Left cardiac atrium (tissue), 4 donors: ENCODE measurements around the gene IL17REL. TPM values are rescaled to one million over a fixed set of nuclear protein-coding genes. Genes with fewer than 3 reads are reported as not detected.

ENCODE experiments used
- ATAC-seq, 2 donors: fragments of 200-7000 bp; cut with Tn5 transposase; one replicate each; pipeline ENCODE4 v1.9.1; 2020; ENCODE audit warnings: mild to moderate bottlenecking in 2 of 2, moderate library complexity in 2 of 2
- DNase-seq: peaks from one replicate; pipeline ENCODE4 v3.0.0-alpha.2; 2020
- intact Hi-C, 2 donors: fragments of 100-400 bp; cut with DNase I; formaldehyde crosslinking; loops; one replicate each; pipeline versions ENCODE4 v1.14.1 to v1.15.1; 2022 to 2023
- total RNA-seq, 2 donors: library from RNA; stranded (reverse); fragmentation: NEBNext Ultra II Directional; extraction: Animal tissue kit (Norgen Biotek cat#: 25700); gene quantifications; one replicate each; pipeline ENCODE4 v1.2.1, GENCODE V29; 2021
- donor health status: DM: no; HTN: yes; CAD: no.
- donor health status: DM: no; HTN: yes; CAD: no; lungs with severe emphysema.
- donor health status: DM: yes; HTN: yes; CAD: no.
- donor health status: Dilated cardiomyopathy.

Gene IL17REL
- total RNA-seq, 2 donors from 2014 or later = not detected

DNA sequence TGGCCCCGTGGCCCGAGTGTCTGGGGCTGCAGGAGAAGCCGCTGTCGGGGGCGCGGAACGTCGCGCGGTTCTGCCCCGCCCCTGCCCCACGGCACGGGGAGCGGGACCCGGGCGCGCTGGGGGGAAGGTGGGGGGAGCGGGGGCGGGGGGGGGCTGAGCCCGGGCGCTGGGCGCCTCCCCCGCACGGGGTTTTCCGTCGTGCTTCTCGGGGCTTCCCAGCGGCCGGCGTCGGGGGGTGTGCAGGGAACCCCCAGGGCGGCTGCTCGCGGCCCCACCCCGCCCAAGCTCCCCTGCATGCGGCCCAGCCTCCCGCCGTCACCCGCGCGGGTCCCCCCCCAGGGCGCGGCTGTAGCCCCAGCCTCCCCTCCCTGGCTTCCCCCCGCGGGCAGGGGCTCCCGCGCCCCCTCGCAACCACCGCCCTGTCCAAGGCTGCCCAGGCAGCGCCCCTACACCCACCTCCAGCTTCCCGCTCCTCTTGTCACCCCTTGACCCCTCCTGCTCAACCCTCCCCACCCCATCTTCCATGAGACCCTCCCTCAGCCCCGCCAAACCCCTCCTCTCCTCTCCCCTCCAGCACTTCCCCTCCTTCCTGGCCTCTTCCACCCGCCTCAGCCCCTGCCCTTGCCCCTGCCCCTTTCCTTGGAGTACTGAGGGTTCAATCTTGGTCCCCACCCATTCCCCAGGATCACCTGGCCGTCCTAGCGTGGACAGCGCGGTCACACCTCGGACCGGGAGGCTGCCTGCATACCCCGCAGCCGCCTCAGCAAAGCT lies 1.7 kb downstream of the IL17REL start:
- ATAC-seq (no peak), DNase-seq (no peak)
- intact Hi-C loops = no loop called here

DNA sequence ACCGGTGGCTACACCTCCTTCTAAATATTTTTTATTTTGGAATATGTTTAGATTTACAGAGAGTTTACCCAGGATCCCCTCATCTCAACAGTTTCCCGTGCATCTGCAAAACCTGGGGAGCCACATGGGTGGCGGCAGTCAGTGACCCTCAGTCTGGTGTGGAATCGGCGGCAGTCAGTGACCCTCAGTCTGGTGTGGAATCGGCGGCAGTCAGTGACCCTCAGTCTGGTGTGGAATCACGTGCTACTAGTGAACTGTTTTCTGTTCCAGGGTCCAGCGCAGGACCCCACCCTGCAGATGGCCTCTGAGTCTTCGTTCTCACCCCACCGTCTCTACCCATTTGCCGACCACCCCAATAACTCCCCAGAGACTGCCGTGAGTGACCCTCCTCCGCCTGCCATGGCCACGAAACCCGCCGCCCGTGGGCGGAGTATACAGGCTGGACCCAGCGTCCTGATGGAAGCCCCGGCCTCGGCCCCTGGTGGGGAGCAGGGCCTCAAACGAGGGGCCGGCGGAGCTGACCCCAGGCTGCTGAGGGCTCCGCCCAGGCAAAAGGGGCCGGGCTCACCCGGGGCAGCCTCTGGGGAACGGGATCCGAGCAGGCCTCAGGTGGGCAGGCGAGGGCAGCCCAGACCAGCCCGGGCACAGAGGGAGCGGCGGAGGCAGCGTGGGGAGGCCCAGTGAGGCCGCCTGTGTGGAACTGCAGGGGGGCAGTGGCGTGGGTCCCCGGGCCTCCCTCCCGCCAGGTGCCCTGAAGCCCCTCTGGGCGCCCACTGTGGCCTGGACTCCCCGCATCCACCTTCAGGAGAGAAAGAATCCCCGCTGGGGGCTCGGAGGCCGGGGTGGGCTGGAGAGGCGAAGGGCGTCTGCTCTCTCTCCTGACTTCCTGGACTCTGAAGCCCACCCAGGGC lies 2.5 kb downstream of the IL17REL start:
- intact Hi-C loops = no loop called here
- ATAC-seq (peak in 1 of 2 donors; percentile 35), DNase-seq (no peak)

DNA sequence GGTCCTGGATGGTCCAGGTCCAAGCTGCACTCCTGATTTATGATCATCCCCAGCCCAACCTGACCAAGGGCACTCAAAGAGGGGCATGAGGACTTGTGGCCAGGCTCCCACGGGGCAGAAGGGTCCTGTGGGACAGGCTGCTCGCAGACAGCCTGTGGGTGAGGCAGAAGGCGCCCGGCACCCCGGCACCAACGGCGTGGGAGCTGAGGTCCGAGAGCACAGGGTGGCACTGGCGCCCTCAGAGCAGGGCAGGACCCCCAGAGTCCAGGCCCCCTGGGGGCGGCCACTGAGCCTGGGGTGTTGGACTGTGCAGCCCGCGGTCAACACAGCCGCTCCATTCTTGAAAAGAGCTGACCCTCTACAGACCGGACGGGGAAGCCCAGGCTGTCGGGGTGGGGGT lies 3.3 kb downstream of the IL17REL start:
- ATAC-seq = no peak
- intact Hi-C loops = no loop called here
- DNase-seq = no peak

DNA sequence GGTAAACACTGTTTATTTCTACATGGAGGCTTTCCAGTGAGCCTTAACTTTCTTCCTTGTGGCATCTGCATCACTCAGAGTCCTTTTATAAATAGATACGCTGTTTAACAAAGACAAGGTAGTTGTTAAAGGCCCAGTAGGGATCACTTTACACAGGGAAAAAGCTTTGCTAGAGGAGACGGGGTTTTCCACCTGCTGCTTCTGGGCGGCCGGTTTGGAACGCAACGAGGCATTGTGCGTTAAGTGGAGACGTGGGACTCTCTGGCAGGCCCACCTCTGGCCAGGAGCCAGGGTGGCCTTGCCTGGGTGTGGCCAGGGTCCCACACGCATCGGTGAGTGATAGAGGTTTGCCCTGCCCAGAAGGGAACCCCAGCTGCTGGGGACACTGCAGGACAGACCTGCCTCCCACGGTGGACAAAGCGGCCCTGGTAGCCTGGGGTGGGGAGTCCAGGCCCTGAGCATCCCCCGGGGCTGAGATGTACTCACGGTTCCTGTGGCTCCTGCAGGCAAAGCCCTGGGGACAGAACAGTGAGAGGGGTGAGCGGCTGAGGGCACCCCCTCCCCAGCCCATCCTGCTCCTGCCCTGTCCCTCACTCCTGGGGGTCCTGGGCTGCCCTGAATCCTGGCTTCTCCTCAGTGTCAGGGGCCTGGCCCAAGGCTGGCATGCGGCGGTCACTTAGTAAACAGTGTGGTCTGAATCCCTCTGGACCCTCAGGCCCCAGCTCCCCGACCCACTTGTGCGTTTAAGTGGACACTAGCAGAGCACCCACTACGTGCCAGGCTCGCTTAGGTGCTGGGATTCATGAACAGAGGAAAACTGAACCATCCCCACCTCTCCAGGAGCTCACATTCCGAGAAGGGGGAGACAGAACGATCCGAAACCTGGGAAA lies 4.2 kb downstream of the IL17REL start:
- intact Hi-C loops = no loop called here
- DNase-seq (no peak), ATAC-seq (no peak)

DNA sequence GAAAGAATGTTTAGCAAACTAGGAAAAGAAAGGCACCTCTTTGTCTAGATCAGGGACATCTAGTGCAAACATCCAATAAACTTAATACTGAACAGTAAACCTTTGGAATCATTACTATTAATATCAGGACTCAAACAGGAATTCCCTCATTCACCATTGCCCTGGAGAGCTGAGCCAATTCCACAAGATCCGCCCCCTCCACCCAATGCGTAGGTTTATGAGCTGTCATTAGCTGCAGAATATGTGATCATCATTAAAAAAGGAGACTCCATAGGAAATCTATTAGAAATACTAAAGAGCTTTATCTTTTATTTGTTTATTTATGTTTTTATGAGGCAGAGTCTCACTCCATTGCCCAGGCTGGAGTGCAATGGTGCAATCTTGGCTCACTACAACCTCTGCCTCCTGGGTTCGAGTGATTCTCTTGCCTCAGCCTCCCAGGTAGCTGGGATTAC lies 5.5 kb downstream of the IL17REL start:
- no peak for DNase-seq
- intact Hi-C loops = no loop called here
- ATAC-seq = no peak

DNA sequence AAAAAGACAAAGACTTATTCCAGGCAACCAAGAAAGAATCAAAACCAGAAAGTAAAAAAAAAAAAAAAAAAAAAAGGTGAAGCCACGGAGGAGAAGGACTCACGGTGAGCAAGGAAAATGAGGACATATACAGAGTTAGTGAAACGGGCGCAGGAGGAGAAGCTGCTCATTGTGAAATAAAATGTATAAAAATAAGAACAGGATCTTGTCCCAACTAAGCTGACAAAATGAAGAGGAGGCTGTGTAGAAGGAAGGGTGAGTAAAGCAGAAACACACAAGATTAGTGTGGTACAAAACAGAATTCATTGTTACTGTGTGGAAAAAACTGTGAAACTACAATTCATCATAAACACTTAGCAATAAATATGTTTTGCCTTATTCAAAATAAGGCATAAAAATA lies 7.6 kb downstream of the IL17REL start:
- intact Hi-C loops = no loop called here
- DNase-seq (no peak), ATAC-seq (no peak)

DNA sequence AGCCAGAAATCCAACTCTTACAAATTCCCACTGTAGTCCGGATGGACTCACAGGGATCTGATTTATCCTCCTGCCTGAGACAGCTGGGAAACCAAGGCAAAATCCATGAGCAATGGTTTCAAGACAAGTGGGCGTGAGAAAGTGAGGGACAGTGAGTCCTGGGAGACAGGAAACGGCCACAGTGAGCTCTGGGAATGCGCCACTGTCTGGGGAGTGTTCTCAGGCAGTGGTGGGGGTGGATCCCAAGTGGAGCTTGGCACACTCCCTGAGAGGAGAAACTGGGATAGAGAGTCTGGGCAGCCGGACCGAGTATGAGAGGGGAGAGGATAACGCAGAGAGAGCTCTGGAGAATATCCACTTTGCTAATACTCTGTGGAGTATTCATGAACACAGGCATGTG lies 9.8 kb downstream of the IL17REL start:
- ATAC-seq = peak; percentile 29 to 34
- intact Hi-C loops = no loop called here
- DNase-seq = no peak

DNA sequence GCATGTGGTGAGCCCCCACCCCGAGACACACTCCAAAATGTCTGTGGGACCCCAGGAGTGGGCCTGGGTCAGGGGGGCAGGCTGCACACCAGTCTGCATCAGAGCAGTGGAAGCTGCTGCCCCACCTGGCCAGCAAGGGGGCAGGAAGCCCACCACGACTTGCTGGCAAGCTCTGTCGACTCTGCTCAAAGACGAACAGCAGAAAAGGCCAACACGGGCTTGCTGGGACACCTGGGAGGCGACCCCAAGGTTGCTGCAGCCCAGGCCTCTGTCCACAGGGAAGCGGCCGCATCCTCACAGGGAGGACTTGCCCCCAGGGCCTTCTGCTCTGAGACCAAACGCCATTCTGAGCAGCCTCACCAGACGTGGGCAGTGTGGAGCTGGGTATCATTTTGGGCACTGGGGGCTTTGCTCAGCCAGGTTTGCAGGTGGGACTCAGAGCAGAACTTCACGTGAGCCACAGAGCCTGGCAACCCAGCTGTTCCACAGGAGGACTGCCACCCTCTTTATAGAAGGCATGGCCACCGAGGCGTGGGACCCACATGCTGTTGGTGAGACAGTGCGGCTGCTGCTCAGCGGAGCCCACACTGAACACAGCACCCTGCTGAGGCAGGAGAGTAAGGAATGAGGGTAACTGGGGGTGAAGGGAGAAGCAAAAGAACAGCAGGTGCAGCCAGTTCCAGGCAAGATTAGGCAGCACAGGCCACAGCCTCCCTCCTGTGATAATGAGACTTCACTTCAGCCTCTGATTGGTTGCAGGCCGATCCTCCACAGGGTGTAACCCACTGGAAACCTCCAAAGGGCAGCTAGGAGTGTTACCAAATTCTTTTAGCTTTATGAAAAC lies 11.0 kb downstream of the IL17REL start:
- ATAC-seq (peak in 1 of 2 donors; percentile 26), DNase-seq (no peak)
- intact Hi-C loops = no loop called here

DNA sequence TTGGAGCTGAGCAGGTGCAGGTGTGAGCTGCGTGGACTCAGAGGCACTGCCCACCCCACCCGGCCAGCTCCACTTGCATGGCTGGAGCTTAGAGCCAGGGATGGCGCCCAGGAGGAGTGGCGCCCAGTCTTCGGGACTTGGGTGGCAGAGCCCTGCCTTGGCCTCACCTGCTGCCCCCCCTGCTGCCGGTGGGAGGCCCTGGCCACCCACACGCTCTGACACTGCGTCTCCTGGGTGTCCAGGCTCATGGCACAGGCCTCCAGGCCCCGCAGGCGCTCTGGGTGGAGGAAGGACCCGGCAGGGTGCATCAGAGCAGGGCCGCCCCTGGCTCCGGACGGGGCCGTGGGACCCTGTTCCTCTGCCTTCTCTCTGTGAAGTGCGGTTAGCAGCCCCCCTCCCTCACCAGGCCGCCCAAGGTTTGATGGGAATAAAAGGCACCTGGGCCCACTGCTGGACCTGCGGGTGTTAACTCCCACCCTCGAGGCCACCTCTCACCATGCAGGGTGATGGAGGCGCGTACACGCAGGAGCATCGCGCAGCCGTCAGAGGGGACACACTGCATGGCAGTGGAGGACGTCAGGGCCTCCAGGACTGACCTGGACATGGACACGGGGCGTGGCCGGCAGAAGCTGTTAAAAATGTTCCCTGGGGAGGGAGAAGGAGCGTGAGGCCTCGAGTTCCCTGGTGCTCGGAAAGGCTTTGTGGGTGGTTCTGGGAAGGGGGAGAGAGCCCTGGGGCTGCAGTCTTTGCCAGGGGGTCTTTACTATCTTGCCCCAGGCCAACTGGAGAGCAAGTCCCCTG lies 11.8 kb downstream of the IL17REL start:
- DNase-seq = no peak
- ATAC-seq = no peak
- intact Hi-C loops = no loop called here

DNA sequence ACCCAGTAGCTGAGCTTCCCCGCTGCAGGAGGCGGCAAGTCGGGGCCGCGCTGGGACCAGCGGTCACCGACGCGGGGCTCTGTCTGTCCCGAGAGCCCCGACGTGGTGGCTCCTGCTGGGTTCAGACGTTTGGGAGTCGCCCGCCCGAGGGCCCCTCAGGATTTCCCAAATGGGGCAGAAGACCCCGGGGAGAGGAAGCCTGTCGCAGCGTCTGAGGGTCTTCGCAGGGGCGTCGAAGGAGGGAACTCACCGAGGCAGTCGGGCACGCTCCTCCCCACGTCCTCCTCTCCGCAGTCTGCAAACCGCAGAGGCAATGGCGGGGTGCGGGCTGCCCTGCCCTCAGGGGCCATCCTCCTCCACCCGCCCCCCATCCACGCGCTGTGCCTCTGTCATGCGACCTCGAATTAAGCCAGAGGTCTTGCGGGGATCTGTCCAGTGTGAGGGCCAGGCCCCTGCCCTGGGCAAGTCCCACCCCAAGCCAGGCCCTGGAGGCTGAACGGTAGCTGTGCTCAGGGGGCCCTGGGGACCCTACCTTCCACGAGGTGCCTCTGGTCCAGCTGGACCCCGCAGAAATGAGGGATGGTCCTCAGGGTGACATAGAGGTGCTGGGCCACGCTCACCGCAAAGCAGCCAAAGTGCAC lies 12.5 kb downstream of the IL17REL start:
- ATAC-seq (no peak), DNase-seq (no peak)
- intact Hi-C loops = no loop called here

DNA sequence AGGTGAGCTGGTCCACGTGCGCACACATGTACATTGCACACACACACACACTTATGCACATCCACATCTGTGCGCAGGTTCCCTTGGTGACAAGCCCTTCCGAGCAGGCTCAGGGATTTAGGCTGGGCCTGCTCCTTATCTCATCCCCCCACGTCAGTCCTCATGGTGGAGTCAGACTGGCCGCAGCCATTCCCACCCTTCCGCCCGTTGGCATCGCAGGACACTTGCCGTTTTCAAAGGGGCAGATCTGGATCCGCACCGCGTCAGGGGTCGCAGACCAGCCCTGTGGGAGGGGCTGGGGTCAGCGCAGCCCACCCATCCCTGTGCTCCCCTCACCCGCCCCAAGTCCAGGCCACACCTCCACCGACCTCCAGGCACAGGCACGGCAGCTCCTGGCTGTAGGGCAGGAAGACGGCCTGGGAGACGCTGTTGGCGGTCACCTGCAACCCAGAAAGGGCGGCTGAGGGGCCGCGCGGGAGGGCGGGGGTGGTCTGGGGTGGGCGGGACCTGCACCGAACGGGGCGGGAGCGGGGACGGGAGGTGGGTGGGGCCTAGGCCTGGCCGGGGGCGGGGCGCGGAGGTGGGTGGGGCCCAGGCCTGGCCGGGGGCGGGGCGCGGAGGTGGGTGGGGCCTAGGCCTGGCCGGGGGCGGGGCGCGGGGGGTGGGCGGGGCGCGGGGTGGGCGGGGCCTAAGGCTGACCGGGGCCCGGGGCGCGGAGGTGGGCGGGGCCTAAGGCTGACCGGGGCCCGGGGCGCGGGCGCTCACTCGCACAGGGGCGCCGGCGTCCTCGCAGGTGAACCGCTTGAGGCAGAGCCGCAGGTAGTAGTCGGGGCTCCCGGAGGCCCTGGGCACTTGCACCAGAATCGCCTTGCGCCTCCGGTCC lies 13.3 kb downstream of the IL17REL start:
- DNase-seq = no peak
- ATAC-seq = peak; percentile 59 to 70
- intact Hi-C loops = no loop called here

DNA sequence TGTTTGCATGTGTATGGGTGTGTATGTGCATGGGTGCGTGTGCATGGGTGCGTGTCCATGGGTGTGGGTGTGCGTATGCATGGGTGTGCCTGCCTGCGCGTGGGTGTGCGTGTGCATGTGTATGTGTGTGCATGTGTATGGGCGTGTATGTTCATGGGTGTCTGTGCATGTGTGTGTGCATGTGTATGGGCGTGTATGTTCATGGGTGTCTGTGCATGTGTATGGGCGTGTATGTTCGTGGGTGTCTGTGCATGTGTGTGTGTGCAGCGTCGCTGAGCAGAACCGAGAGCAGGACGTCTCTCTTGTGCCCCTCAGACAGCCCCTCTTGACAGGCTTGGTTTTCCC lies 13.9 kb downstream of the IL17REL start:
- intact Hi-C loops = no loop called here
- ATAC-seq = no peak
- DNase-seq = no peak

DNA sequence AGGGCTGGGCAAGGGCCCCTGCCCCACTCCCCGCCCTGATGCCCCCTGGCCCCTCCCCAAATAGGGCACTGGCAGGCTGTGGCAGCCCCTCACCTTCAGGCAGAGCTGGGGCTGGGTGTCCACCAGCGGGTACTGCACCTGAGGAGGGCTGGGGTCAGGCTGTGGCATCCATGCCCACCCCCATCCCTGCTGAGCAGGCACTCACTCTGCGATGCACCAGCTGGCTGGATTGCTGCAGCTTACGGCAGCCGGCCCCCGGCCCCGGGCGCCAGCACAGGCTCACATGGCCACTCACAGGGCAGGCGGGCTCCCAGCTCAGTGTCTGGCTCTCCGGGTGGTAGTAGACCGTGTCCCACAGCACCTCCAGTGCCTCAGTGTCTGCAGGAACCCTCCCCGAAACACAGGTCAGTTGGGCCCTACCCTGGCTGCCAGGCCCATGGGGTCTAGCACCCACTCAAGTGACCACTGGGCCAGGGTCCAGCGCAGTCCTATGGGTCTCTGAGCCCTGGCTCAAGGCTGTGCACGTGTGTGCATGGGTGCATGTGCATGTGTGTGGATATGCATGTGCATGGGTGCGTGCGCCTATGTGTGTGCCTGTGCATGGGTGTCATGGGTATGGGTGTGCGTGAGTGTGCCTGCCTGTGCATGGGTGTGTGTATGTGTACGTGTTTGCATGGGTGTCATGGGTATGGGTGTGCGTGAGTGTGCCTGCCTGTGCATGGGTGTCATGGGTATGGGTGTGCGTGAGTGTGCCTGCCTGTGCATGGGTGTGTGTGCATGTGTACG lies 14.4 kb downstream of the IL17REL start:
- DNase-seq = no peak
- no peak for ATAC-seq
- intact Hi-C loops = no loop called here

DNA sequence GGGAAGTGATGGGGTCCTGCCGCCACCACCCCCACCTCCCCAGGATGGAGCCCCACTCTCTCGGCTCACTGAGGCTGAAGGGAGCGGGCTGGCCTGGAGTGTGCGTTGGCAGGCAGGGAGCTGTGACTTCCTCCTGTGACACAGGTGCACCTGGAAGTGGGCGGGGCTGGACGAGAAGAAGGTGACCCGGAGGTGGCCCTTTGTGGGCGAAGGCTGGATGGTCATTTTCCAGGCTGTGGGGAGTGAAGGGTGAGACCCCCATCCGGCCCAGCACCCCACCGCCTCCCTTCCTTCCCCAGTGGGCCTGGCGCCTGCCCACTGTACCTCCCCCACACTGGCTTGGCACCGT lies 15.3 kb downstream of the IL17REL start:
- DNase-seq (no peak), ATAC-seq (no peak)
- intact Hi-C loops = no loop called here

DNA sequence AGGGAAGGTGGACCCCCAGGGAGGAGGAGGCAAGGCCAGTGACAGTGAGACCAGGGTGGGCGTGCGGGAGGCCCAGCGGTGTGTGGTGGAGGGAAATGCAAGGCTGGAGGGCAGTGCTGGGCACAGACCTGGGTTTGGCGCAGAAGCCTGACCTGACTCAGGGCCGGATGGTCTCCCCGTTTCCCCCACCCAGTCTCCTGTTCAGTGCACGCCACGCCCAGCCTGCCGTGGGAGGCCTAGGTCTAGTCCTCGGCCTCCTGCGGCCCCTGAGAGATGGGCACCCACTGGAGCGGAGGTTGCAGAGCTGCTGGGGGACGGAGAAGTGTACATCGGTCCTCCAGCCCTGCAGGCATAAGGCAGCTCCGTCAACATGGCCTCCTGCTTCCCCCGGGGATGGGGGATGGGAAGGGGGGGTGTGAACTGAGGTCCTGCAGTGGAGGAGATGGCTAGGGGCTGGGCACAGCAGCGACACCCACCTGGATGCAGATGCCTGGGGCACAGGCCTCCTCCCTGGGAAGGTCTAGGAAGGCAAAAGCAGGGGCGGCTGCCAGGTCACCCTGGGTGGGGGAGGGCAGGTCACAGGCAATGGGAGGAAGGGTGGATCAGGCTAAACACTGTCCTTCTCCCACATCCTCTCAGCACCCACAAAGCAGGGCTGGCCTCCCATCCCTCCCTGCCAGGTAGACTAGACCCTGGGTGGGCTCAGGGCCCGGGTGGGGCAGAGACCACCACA lies 15.9 kb downstream of the IL17REL start:
- intact Hi-C loops = no loop called here
- DNase-seq = no peak
- no peak for ATAC-seq
